ENCODE results near the gene APOA5. TPM values are rescaled to one million over a fixed set of nuclear protein-coding genes. Genes with fewer than 3 reads are reported as not detected.

APOA5 gene
- total and polyA plus RNA-seq, 2 of the 13 experiments (the other 11 are each of a cell fraction or from before 2014, with no cell fraction given), result 44.0 to 49.1 TPM

DNA sequence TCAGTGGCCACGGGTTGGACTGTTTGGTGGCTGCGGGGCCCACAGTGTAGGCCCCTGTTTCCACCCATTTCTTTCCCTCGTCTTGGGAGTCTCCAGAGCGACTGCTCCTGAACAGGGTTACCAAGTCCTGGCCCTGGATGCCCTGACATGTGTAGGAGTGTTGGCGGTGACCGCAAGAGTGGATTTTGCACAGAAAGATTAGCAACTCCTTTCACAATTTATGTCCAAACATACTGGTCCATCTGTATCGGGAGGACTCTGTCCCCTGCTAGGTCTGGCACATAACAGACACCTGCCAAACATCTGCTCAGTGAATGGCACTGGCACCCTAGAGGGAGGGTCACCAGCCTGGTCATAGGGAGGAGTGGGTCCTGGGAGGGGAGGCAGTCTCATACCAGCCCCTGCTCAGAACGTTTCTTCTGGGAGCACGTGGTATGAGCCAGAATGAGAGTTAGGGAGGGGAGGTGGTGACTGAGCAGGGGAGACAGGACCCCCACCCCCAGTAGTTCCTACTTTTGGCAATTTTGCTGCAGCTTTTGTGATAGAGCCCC, 49.1 kb upstream of the APOA5 start:
- no TSS peak for BruUV-seq (replicated peaks)
- Histone ChIP-seq H3K4me3 (replicated peaks in 1 of 3; ENCODE audit: insufficient read depth in 1 of 3, low read depth in 2 of 3, low read length in 3 of 3) (peak overlapping the region; percentile 38 to 67 (median 51); a peak in 5 of 6 replicates), H3K36me3 (replicated peaks in 1 of 2; ENCODE audit: control insufficient read depth in 1 of 2, insufficient read depth in 2 of 2, low read length in 2 of 2) (peaks cover 3 to 11% of the 10 kb centered on the region in 2 experiments; a peak in 4 of 5 replicates), H3K9me3 (ENCODE audit: low read length) (no peaks in the 10 kb centered on the region), H3K27ac (ENCODE audit: extremely low read length, insufficient read depth, low read length) (peak overlapping the region; percentile 85), H3K79me2 (ENCODE audit: insufficient read depth, low read length) (peaks cover 16% of the 10 kb centered on the region), H2AFZ (ENCODE audit: low read length) (peak overlapping the region; percentile 64), H3K4me2 (ENCODE audit: low read depth, low read length) (peak overlapping the region; percentile 86), H4K20me1 (ENCODE audit: insufficient read depth, low read length) (peaks cover 4% of the 10 kb centered on the region; the same call in 1 of the 2 replicates), H3K4me1 (ENCODE audit: insufficient read depth, low read length) (peaks cover 70% of the 10 kb centered on the region), H3K27me3 (ENCODE audit: control insufficient read depth in 1 of 2, insufficient read depth in 2 of 2, low read length in 2 of 2) (no peaks in the 10 kb centered on the region), H3K9ac (ENCODE audit: insufficient read depth, low read depth, low read length) (peak overlapping the region; percentile 65)
- CTCF ChIA-PET (ENCODE audit: low intra/inter-chr PET ratio, low total read pairs), result interaction anchor here (1.5 kb wide), 1 partner anchor 50 kb away, joined by 4 read pairs; the partner anchor contains the start of gene APOA5
- ATAC-seq (peak; percentile 34), FAIRE-seq (peak; percentile 81), DNase-seq (ENCODE audit: low spot score) (peak; percentile 74)
- 0% methylated on average over 6 of the region's 9 CpGs for WGBS (ENCODE audit: low lambda C conversion rate)
- in situ Hi-C loops (cut with HindIII; ENCODE audit: extremely low pct_ligation_motif_present, low pct_unique_long_range_greater_than_20kb), result no loop called here
- POLR2A ChIA-PET, result interaction anchor here (0.7 to 11.5 kb wide), 7 partner anchors 9 to 53 kb away, joined by 3 to 361 read pairs (median 5); partner anchors contain the start of genes APOA4, APOA5, APOC3 and ZPR1
- intact Hi-C loops (cut with micrococcal nuclease; ENCODE audit: unreplicated experiment), result no loop called here
- TF ChIP-seq ZNF24 (IDR thresholded peaks at IDR 0.05) (no peak), HIVEP1 (CRISPR knock-in tag; IDR thresholded peaks at IDR 0.05) (0 out of 2 replicates have a peak, but pooled peaks have one; percentile 43), ZBTB38 (CRISPR knock-in tag; IDR thresholded peaks at IDR 0.05) (0 out of 2 replicates have a peak, but pooled peaks have one; percentile 40), PHF21A (CRISPR knock-in tag; IDR thresholded peaks at IDR 0.05) (peak; percentile 70; the same call in 1 of the 2 replicates), ZNF296 (CRISPR knock-in tag; conservative IDR thresholded peaks at IDR 0.05) (no peak), SETDB1 (CRISPR knock-in tag; IDR thresholded peaks at IDR 0.05; ENCODE audit: borderline replicate concordance) (no peak), HDAC1 (CRISPR knock-in tag; IDR thresholded peaks at IDR 0.05) (peak; percentile 40; the same call in 1 of the 2 replicates), FOXA3 (CRISPR knock-in tag; IDR thresholded peaks at IDR 0.05) (0 out of 2 replicates have a peak, but pooled peaks have one; percentile 33), KLF9 (CRISPR knock-in tag; IDR thresholded peaks at IDR 0.05; ENCODE audit: low read depth) (no peak), BHLHE40 (IDR thresholded peaks at IDR 0.05; ENCODE audit: low read length) (no peak), MEF2D (CRISPR knock-in tag; IDR thresholded peaks at IDR 0.05) (0 out of 2 replicates have a peak, but pooled peaks have one; percentile 40), TEAD3 (CRISPR knock-in tag; optimal IDR thresholded peaks at IDR 0.05; ENCODE audit: borderline replicate concordance) (peak; percentile 50)
- TF ChIP-seq, protein P1, sequence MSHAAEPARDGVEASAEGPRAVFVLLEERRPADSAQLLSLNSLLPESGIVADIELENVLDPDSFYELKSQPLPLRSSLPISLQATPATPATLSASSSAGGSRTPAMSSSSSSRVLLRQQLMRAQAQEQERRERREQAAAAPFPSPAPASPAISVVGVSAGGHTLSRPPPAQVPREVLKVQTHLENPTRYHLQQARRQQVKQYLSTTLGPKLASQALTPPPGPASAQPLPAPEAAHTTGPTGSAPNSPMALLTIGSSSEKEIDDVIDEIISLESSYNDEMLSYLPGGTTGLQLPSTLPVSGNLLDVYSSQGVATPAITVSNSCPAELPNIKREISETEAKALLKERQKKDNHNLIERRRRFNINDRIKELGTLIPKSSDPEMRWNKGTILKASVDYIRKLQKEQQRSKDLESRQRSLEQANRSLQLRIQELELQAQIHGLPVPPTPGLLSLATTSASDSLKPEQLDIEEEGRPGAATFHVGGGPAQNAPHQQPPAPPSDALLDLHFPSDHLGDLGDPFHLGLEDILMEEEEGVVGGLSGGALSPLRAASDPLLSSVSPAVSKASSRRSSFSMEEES (CRISPR knock-in tag; IDR thresholded peaks at IDR 0.05), result 0 out of 2 replicates have a peak, but pooled peaks have one; percentile 17
- TF ChIP-seq, protein P2, sequence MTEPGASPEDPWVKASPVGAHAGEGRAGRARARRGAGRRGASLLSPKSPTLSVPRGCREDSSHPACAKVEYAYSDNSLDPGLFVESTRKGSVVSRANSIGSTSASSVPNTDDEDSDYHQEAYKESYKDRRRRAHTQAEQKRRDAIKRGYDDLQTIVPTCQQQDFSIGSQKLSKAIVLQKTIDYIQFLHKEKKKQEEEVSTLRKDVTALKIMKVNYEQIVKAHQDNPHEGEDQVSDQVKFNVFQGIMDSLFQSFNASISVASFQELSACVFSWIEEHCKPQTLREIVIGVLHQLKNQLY (CRISPR knock-in tag; IDR thresholded peaks at IDR 0.05), result 0 out of 2 replicates have a peak, but pooled peaks have one; percentile 28
- TF ChIP-seq, protein P3, sequence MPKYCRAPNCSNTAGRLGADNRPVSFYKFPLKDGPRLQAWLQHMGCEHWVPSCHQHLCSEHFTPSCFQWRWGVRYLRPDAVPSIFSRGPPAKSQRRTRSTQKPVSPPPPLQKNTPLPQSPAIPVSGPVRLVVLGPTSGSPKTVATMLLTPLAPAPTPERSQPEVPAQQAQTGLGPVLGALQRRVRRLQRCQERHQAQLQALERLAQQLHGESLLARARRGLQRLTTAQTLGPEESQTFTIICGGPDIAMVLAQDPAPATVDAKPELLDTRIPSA (CRISPR knock-in tag; IDR thresholded peaks at IDR 0.05; ENCODE audit: borderline replicate concordance), result no peak
- TF ChIP-seq, protein P4, sequence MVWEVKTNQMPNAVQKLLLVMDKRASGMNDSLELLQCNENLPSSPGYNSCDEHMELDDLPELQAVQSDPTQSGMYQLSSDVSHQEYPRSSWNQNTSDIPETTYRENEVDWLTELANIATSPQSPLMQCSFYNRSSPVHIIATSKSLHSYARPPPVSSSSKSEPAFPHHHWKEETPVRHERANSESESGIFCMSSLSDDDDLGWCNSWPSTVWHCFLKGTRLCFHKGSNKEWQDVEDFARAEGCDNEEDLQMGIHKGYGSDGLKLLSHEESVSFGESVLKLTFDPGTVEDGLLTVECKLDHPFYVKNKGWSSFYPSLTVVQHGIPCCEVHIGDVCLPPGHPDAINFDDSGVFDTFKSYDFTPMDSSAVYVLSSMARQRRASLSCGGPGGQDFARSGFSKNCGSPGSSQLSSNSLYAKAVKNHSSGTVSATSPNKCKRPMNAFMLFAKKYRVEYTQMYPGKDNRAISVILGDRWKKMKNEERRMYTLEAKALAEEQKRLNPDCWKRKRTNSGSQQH (CRISPR knock-in tag; IDR thresholded peaks at IDR 0.05; ENCODE audit: low read depth), result 0 out of 2 replicates have a peak, but pooled peaks have one; percentile 44
- TF ChIP-seq, protein P5, sequence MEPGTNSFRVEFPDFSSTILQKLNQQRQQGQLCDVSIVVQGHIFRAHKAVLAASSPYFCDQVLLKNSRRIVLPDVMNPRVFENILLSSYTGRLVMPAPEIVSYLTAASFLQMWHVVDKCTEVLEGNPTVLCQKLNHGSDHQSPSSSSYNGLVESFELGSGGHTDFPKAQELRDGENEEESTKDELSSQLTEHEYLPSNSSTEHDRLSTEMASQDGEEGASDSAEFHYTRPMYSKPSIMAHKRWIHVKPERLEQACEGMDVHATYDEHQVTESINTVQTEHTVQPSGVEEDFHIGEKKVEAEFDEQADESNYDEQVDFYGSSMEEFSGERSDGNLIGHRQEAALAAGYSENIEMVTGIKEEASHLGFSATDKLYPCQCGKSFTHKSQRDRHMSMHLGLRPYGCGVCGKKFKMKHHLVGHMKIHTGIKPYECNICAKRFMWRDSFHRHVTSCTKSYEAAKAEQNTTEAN (CRISPR knock-in tag; conservative IDR thresholded peaks at IDR 0.05), result 0 out of 2 replicates have a peak, but pooled peaks have one; percentile 33

All from HepG2 (cell line).